ENCODE results near the gene DPH3. TPM values are rescaled to one million over a fixed set of nuclear protein-coding genes. Genes with fewer than 3 reads are reported as not detected.

The DPH3 gene
- total and polyA plus RNA-seq, 7 donors = 23.5 to 108 (median 51.4) TPM

- WGBS, 3 donors = 54 to 76% (median 60%) methylated on average over 3 of the region's 3 CpGs
- peak overlapping the region; percentile 89 for H3K27ac ChIP-seq
Measured at GRCh38 chr3:16266714-16267113, 2.0 kb upstream of the DPH3 start.

DNA sequence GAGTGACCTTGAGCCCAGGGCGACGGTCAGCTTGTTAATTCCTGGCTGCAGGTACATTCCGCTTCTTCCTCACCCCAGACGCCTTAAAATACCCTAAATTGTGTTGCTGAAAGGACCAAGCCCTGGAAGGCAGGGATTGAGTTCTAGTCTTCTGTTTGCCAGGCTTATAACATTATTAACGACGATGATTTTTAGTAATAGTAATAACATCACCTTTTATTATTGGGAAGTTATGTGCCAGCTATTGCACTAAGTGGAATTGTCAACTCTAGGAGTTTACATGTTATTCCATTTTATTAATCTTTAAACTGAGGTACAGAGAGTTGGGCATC lies 678 bp upstream of the DPH3 start:
- DNase-seq = no peak
- no peaks in the 10 kb centered on the region for H3K27me3 ChIP-seq (ENCODE audit: insufficient read depth in 3 of 3, low read length in 2 of 3)
- H3K4me1 ChIP-seq = peaks cover 54% of the 10 kb centered on the region
- no peaks in the 10 kb centered on the region for H3K9me3 ChIP-seq
- intact Hi-C loops (cut with DNase I) = loop anchor here in 1 of 2 donors (5.0 kb wide), 1 partner anchor 287 kb away; no protein-coding TSS in a partner anchor
- peak overlapping the region; percentile 89 for H3K27ac ChIP-seq
- H3K36me3 ChIP-seq (ENCODE audit: insufficient read depth in 1 of 2, low read depth in 1 of 2) = peaks cover 6 to 31% of the 10 kb centered on the region in 2 donors
- no peak for ATAC-seq
- WGBS, 3 donors = 0% methylated on average over 6 of the region's 6 CpGs
- peak overlapping the region; percentile 74 for H3K4me3 ChIP-seq
- TF ChIP-seq, protein P1, sequence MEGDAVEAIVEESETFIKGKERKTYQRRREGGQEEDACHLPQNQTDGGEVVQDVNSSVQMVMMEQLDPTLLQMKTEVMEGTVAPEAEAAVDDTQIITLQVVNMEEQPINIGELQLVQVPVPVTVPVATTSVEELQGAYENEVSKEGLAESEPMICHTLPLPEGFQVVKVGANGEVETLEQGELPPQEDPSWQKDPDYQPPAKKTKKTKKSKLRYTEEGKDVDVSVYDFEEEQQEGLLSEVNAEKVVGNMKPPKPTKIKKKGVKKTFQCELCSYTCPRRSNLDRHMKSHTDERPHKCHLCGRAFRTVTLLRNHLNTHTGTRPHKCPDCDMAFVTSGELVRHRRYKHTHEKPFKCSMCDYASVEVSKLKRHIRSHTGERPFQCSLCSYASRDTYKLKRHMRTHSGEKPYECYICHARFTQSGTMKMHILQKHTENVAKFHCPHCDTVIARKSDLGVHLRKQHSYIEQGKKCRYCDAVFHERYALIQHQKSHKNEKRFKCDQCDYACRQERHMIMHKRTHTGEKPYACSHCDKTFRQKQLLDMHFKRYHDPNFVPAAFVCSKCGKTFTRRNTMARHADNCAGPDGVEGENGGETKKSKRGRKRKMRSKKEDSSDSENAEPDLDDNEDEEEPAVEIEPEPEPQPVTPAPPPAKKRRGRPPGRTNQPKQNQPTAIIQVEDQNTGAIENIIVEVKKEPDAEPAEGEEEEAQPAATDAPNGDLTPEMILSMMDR (IDR thresholded peaks at IDR 0.05) = no peak

More at GRCh38 chr3:16266714-16267113, 2.0 kb upstream of the DPH3 start:
- H3K4me1 ChIP-seq = peaks cover 52% of the 10 kb centered on the region
- no peak for DNase-seq
- H3K27me3 ChIP-seq (ENCODE audit: insufficient read depth in 3 of 3, low read length in 2 of 3) = no peaks in the 10 kb centered on the region
- H3K4me3 ChIP-seq = peak overlapping the region; percentile 74
- intact Hi-C loops (cut with DNase I) = loop anchor here in 1 of 2 donors (5.0 kb wide), 1 partner anchor 286 kb away; no protein-coding TSS in a partner anchor
- peaks cover 9 to 34% of the 10 kb centered on the region in 2 donors for H3K36me3 ChIP-seq (ENCODE audit: insufficient read depth in 1 of 2, low read depth in 1 of 2)
- TF ChIP-seq, protein P1 (IDR thresholded peaks at IDR 0.05) = no peak
- ATAC-seq = no peak
- H3K9me3 ChIP-seq = no peaks in the 10 kb centered on the region

GRCh38 chr3:16264174-16264707 lies 502 bp downstream of the DPH3 start:
- 0 to 1% (median 0%) methylated on average over 21 of the region's 21 CpGs for WGBS, 3 donors

GRCh38 chr3:16262174-16262573 lies 2.6 kb downstream of the DPH3 start:
- Histone ChIP-seq H3K4me1 (peaks cover 68% of the 10 kb centered on the region), H3K27ac (no peak overlapping the region), H3K27me3 (ENCODE audit: insufficient read depth in 3 of 3, low read length in 2 of 3) (no peaks in the 10 kb centered on the region), H3K9me3 (no peaks in the 10 kb centered on the region), H3K4me3 (no peak overlapping the region), H3K36me3 (ENCODE audit: insufficient read depth in 1 of 2, low read depth in 1 of 2) (peaks cover 9 to 37% of the 10 kb centered on the region in 2 donors)
- DNase-seq (no peak), ATAC-seq (no peak)
- TF ChIP-seq, protein P1 (IDR thresholded peaks at IDR 0.05) = no peak
- WGBS, 3 donors = 76 to 80% (median 77%) methylated on average over 4 of the region's 4 CpGs
- intact Hi-C loops (cut with DNase I) = no loop called here

More at GRCh38 chr3:16264174-16264707, 502 bp downstream of the DPH3 start:
- Histone ChIP-seq H3K27ac (peak overlapping the region; percentile 89), H3K36me3 (ENCODE audit: insufficient read depth in 1 of 2, low read depth in 1 of 2) (peaks cover 9 to 31% of the 10 kb centered on the region in 2 donors), H3K9me3 (no peaks in the 10 kb centered on the region), H3K4me1 (peaks cover 65% of the 10 kb centered on the region), H3K4me3 (peak overlapping the region; percentile 74), H3K27me3 (ENCODE audit: insufficient read depth in 3 of 3, low read length in 2 of 3) (no peaks in the 10 kb centered on the region)
- TF ChIP-seq, protein P1 (IDR thresholded peaks at IDR 0.05) = no peak
- intact Hi-C loops (cut with DNase I) = no loop called here
- no peak for ATAC-seq
- no peak for DNase-seq

DNA sequence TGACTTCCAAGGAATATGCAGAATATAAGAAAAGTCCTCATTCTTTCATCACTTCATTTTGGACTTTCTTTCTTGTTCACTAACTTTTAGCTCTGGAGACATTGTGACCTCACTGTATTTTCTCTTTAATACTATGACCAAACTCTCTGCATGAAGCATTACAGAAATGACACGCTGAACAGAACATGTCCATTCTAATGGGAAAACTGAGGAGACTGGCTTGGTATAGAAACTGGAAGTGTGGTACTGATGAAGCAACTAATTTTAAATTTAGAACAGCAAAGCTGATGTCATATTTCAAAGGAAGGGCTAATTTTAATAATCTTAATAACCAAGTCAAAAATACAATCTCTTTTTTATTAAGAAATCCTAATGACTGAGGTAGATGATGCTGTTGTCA lies 4.7 kb downstream of the DPH3 start:
- intact Hi-C loops (cut with DNase I) = no loop called here
- TF ChIP-seq, protein P1 (IDR thresholded peaks at IDR 0.05) = no peak
- H3K9me3 ChIP-seq = no peaks in the 10 kb centered on the region

More for the DNA sequence above, 4.7 kb downstream of the DPH3 start:
- Histone ChIP-seq H3K4me3 (no peak overlapping the region), H3K4me1 (peaks cover 64% of the 10 kb centered on the region), H3K27ac (peak overlapping the region; percentile 6), H3K27me3 (ENCODE audit: insufficient read depth in 3 of 3, low read length in 2 of 3) (no peaks in the 10 kb centered on the region), H3K36me3 (ENCODE audit: insufficient read depth in 1 of 2, low read depth in 1 of 2) (peaks cover 9 to 37% of the 10 kb centered on the region in 2 donors)
- no peak for ATAC-seq
- 87 to 98% (median 89%) methylated on average over 1 of the region's 1 CpG for WGBS, 3 donors
- no peak for DNase-seq

Measured in psoas muscle (tissue), 8 donors.